GM12865 (cell line): ENCODE results near the gene IQCE.
"Not testable (repeated sequence)": the region's sequence is repeated elsewhere in the genome, so short reads cannot be mapped to it uniquely, and the experiment has no call there.

Source experiments
- DNase-seq: peaks from one replicate; pipeline ENCODE4 v3.0.0; 2010; ENCODE audit warnings: low read depth
- H3K4me3 ChIP-seq: 2 replicates; pipeline ENCODE4 v1.5.1; 2011; ENCODE audit warnings: mild to moderate bottlenecking, low read depth, low read length, control low read depth
- TF ChIP-seq, protein P1 (sequence below): IDR thresholded peaks from 2 replicates; pipeline ENCODE4 v1.5.1; 2011; ENCODE audit warnings: low read length, control low read depth, low read depth, inconsistent platforms; ENCODE audit not compliant: insufficient read depth; ENCODE audit errors: missing control alignments

IQCE gene

DNA sequence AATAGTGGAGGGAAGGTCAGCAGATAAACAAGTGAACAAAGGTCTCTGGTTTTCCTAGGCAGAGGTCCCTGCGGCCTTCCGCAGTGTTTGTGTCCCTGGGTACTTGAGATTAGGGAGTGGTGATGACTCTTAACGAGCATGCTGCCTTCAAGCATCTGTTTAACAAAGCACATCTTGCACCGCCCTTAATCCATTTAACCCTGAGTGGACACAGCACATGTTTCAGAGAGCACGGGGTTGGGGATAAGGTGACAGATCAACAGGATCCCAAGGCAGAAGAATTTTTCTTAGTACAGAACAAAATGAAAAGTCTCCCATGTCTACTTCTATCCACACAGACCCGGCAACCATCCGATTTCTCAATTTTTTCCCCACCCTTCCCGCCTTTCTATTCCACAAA is 25.2 kb upstream of the IQCE start:
- not testable (repeated sequence) for H3K4me3 ChIP-seq, DNase-seq

DNA sequence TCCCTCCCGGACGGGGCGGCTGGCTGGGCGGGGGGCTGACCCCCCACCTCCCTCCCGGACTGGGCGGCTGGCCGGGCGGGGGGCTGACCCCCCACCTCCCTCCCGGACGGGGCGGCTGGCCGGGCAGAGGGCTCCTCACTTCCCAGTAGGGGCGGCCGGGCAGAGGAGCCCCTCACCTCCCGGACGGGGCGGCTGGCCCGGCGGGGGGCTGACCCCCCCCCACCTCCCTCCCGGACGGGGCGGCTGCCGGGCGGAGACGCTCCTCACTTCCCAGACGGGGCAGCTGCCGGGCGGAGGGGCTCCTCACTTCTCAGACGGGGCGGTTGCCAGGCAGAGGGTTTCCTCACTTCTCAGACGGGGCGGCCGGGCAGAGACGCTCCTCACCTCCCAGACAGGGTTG is 24.6 kb upstream of the IQCE start:
- not testable (repeated sequence) for H3K4me3 ChIP-seq, DNase-seq

DNA sequence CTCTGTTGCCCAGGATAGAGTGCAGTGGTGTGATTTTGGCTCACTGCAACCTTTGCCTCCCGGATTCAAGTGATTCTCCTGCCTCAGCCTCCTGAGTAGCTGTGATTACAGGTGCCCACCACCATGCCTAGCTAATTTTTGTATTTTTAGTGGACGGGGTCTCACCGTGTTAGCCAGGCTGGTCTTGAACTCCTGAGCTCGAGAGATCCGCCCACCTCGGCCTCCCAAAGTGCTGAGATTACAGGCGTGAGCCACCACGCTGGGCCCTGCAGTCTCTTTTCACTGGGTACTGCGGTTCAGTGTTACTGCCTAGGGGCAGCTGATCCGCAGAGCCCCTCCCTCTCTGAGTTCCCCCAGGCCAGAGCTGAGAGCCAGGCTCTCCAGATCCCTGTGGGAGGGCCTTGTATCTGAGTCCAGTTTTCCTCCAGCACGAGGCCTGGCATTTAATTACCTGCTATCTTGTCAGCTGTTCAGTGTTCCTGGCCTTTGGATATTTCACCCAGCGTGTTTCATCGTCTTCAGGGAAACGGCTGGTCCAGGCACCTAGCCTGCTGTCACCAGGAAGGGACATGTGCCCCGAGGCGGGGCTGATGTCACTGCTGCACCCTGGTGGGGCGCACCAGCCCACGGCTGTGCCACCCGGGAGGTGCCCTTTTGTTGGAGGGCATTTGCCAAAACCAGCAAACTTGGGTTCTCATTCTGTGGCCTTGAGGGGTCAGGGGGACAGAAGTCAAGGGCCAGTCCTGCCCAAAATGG is 22.7 kb upstream of the IQCE start:
- DNase-seq, H3K4me3 ChIP-seq: not testable (repeated sequence)

DNA sequence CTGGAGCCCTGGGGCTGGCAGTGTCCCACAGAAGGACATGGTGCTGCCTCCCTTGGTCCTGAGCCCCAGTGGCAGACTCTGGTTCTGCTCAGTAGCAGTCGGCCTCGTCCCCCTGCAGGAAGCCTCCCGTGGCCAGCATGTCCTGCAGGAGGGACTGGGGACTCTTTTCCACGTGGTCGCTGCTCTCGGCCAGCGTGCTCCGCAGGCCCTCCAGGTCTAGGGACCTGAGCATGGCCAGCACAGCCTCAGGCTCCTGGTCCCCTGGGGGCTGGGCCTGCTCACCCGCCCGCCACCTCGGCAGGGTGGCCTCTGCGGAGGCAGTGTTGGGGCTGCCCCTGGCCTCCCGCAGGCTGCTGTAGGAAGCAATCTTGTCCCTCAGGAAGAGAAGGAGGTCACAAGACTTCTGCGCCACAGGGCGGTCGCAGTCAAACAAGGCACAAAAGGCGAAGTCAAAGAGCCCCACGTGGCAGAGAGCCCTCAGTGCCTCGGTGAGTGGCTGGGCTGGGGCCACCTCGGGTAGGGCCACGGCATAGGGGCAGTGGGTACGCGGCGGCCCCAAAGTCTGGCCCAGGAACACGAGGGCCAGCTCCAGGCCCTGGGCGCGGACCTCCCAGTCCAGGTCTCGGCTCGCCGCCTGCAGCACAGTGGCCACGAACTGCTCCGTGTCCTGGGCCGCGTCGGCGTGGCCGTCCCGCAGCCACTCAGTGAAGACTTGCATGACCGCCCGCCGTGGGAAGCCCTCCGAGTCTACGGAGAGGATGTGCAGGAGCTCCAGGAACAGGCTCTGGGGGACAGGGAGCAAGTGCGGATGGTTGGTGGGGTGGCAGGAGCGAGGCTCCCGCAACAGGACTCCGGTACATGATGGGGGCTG is 20.6 kb upstream of the IQCE start:
- DNase-seq, result no peak

DNA sequence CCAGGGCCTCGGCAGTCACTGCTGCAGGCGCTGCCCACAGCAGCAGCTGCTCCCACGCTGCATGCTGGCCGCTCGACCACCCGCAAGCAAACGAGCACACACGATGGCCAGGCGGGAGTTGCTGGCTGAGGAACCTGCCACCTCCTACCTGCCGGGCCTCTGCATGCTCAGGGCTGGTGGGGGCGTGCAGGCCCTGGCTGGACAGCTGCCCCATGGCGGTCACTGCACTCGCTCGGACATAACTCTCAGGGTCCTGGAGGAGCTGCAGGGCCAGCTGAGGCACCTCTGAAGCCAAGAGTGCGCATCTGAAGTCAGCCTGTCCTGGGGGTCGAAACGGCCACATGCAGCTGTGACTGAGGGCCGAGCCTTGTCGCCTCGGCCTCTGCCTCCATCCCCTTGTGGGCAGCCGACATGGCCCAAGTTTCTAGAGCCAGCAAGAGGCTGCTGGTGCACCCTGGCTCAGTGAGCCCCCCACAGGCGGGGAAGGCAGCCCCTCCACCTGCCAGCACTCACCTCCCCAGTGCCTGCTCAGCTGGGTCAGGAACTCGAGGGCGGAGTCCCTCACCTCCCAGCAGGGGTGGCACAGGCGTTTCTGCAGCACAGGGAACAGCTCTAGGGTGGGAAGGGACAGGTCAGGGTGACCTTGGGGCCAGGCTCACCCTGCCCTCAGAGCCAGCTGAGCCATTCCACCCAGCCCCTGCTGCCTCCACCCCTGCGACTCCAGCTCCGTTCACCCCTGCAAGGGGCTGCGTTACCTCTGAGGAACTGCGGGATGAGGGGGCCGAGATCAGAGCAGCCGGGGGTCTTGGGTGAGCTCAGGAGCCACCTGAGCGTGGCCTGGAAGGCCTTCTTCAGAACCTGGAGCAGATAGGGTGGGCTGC is 19.5 kb upstream of the IQCE start:
- no peak for DNase-seq
- TF ChIP-seq, protein P1, sequence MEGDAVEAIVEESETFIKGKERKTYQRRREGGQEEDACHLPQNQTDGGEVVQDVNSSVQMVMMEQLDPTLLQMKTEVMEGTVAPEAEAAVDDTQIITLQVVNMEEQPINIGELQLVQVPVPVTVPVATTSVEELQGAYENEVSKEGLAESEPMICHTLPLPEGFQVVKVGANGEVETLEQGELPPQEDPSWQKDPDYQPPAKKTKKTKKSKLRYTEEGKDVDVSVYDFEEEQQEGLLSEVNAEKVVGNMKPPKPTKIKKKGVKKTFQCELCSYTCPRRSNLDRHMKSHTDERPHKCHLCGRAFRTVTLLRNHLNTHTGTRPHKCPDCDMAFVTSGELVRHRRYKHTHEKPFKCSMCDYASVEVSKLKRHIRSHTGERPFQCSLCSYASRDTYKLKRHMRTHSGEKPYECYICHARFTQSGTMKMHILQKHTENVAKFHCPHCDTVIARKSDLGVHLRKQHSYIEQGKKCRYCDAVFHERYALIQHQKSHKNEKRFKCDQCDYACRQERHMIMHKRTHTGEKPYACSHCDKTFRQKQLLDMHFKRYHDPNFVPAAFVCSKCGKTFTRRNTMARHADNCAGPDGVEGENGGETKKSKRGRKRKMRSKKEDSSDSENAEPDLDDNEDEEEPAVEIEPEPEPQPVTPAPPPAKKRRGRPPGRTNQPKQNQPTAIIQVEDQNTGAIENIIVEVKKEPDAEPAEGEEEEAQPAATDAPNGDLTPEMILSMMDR, result no peak

More for the DNA sequence above, 20.6 kb upstream of the IQCE start:
- TF ChIP-seq, protein P1, result no peak
- H3K4me3 ChIP-seq, result no peak overlapping the region

DNA sequence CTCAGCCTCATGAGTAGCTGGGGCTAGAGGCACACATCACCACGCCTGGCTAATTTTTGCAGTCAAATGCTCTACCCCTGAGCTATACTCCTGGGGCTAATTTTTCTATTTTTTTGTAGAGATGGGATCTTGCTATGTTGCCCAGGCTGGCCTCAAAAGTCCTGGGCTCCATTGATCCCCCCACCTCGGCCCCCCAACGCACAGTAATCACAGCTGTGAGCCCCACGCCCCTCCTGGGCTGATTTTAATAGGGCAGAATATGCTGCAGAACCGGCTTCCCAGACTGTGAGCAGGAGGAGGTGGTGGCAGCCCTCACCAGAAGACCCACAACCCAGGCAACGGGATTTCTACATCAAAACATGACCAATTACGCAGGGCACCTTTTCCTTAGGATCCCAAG is 18.6 kb upstream of the IQCE start:
- TF ChIP-seq, protein P1, result no peak
- DNase-seq, result no peak
- no peak overlapping the region for H3K4me3 ChIP-seq

More for the DNA sequence above, 19.5 kb upstream of the IQCE start:
- no peak overlapping the region for H3K4me3 ChIP-seq

DNA sequence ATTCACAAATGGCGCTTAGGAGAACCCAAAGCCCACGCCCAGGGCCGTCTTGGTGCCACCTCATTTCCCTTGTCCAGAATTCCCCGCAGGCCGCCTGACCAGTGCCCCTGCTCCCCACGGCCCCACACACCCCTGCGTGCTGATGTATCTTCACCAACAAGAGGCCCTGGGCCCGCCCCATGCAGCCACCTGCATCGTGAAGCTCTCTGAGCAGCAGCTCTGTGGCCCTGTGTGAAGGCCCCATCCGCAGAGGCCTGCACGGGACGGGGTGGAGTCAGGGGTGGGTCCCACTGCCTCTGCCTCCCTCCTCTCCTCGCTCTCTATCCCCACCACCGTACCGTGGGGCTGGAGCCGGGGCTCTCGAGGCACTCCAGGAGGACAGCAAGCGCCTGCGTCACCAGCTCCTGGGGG is 18.1 kb upstream of the IQCE start:
- DNase-seq, result no peak
- TF ChIP-seq, protein P1, result no peak
- no peak overlapping the region for H3K4me3 ChIP-seq
